HFFc6 (cell line): Measurements from ENCODE around the gene LHFPL5. TPM values are rescaled to one million over a fixed set of nuclear protein-coding genes. Genes with fewer than 3 reads are reported as not detected.

Source experiments
- DNase-seq: peaks from one replicate; pipeline ENCODE4 v3.0.0-alpha.2; 2018
- H3K27ac Mint-ChIP-seq: 2 replicates; pipeline ENCODE4 v1.8.0; 2020; ENCODE audit warnings: mild to moderate bottlenecking, mixed read lengths
- H3K27me3 Mint-ChIP-seq: 2 replicates; pipeline ENCODE4 v1.8.0; 2021; ENCODE audit warnings: mild to moderate bottlenecking, moderate library complexity, mixed read lengths; ENCODE audit not compliant: insufficient read depth
- H3K36me3 Mint-ChIP-seq: 2 replicates; pipeline ENCODE4 v1.8.0; 2021; ENCODE audit warnings: low read depth, mixed read lengths
- H3K4me1 Mint-ChIP-seq: 2 replicates; pipeline ENCODE4 v1.8.0; 2020; ENCODE audit warnings: low read depth, mixed read lengths
- H3K4me3 Mint-ChIP-seq: 2 replicates; pipeline ENCODE4 v1.8.0; 2020; ENCODE audit warnings: mild to moderate bottlenecking, moderate library complexity, mixed read lengths
- H3K9me3 Mint-ChIP-seq: 2 replicates; pipeline ENCODE4 v1.8.0; 2020; ENCODE audit warnings: mild to moderate bottlenecking, mixed read lengths
- total RNA-seq, 6 experiments: library from RNA; stranded (reverse); fragmentation: NEBNext Ultra II Directional; extraction: Animal tissue kit (Norgen Biotek cat#: 25700); gene quantifications; 2 replicates in 1 of 6; 3 replicates in 5 of 6; pipeline ENCODE4 v1.2.3, GENCODE V29; 2021
- TF ChIP-seq, protein P1 (sequence below): fragments of 200-600 bp; sonication (generic); IDR thresholded peaks from 2 replicates; pipeline ENCODE4 v1.5.0; 2021; ENCODE audit warnings: antibody characterized with exemption, mild to moderate bottlenecking

The LHFPL5 gene
- total RNA-seq, 6 experiments from 2014 or later, result not detected

DNA sequence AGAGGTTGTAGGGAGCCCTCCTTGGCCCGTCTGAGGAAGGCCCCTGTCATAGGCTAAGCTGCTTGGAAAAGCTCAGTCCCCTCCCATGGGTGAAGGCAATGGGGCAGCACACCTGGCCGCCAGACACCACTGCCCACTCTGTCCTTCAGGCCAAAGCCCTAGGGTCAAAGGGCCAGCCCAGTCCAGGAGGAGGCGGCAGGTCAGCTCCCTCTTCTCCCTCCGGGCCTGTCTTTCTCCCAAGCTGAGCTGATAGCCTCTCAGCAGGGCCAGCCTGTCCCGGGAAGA is 33.9 kb upstream of the LHFPL5 start:
- TF ChIP-seq, protein P1, sequence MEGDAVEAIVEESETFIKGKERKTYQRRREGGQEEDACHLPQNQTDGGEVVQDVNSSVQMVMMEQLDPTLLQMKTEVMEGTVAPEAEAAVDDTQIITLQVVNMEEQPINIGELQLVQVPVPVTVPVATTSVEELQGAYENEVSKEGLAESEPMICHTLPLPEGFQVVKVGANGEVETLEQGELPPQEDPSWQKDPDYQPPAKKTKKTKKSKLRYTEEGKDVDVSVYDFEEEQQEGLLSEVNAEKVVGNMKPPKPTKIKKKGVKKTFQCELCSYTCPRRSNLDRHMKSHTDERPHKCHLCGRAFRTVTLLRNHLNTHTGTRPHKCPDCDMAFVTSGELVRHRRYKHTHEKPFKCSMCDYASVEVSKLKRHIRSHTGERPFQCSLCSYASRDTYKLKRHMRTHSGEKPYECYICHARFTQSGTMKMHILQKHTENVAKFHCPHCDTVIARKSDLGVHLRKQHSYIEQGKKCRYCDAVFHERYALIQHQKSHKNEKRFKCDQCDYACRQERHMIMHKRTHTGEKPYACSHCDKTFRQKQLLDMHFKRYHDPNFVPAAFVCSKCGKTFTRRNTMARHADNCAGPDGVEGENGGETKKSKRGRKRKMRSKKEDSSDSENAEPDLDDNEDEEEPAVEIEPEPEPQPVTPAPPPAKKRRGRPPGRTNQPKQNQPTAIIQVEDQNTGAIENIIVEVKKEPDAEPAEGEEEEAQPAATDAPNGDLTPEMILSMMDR, result no peak

DNA sequence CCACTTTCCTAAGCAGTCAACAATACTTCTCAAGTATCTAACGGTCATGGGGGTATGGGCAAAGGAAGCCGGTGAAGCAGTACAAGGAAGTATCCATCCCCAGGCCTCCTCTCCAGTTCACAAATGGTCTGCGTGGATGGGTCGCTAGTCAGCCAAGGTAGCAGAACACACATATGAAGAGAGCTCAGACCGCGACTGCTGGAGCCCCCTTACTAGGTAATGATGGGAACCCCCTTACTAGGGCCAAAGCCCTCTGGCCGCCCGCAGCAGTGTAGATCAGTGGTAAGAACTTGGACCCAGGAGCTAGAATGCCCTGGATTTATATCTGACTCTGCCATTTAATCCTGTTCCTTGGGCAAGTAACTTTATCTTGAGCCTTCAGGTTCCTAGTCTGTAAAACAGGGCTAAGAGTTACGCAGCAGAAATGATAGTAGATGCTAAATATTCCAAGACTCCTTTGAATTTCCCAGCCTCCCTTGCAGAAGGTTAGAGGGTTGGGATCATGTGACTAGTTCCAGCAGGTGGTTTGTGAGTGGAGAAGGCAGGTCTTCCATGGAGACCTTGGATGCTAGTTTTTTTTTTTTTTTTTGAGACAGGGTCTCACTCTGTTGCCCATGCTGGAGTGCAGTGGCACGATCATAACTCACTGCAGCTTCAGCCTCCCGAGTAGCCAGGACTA is 30.9 kb upstream of the LHFPL5 start:
- H3K36me3 Mint-ChIP-seq, result no peaks in the 10 kb centered on the region
- no peaks in the 10 kb centered on the region for H3K9me3 Mint-ChIP-seq
- H3K27ac Mint-ChIP-seq, result no peak overlapping the region
- H3K4me1 Mint-ChIP-seq, result no peaks in the 10 kb centered on the region
- peaks cover 33% of the 10 kb centered on the region for H3K27me3 Mint-ChIP-seq
- DNase-seq, result no peak
- TF ChIP-seq, protein P1, result no peak
- H3K4me3 Mint-ChIP-seq, result no peak overlapping the region

More for the DNA sequence above, 33.9 kb upstream of the LHFPL5 start:
- DNase-seq, result no peak
- H3K27me3 Mint-ChIP-seq, result peaks cover 16% of the 10 kb centered on the region
- no peaks in the 10 kb centered on the region for H3K9me3 Mint-ChIP-seq
- H3K4me3 Mint-ChIP-seq, result no peak overlapping the region
- no peak overlapping the region for H3K27ac Mint-ChIP-seq
- H3K4me1 Mint-ChIP-seq, result no peaks in the 10 kb centered on the region
- no peaks in the 10 kb centered on the region for H3K36me3 Mint-ChIP-seq

DNA sequence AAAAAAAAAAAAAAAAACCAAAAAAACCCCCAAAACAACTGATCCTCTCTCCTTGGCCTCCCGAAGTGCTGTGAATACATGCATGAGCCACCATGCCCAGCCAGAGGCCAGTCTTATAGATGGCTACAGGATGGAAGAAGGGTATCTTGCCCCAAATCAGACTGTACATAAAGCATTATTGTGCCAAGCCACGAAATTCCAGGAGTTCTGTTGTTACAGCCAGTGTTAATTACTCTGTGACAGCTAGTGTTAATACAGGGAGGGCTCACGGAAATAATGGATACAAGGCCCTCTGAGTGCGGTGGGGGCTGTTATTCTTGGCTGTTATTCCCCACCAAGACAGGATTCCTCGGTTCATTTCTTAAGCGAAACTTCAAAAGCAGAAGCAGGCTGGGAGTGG is 30.1 kb upstream of the LHFPL5 start:
- DNase-seq, result no peak
- no peak overlapping the region for H3K4me3 Mint-ChIP-seq
- H3K27ac Mint-ChIP-seq, result no peak overlapping the region
- no peaks in the 10 kb centered on the region for H3K36me3 Mint-ChIP-seq
- TF ChIP-seq, protein P1, result no peak
- no peaks in the 10 kb centered on the region for H3K4me1 Mint-ChIP-seq
- no peaks in the 10 kb centered on the region for H3K9me3 Mint-ChIP-seq
- H3K27me3 Mint-ChIP-seq, result peaks cover 36% of the 10 kb centered on the region

DNA sequence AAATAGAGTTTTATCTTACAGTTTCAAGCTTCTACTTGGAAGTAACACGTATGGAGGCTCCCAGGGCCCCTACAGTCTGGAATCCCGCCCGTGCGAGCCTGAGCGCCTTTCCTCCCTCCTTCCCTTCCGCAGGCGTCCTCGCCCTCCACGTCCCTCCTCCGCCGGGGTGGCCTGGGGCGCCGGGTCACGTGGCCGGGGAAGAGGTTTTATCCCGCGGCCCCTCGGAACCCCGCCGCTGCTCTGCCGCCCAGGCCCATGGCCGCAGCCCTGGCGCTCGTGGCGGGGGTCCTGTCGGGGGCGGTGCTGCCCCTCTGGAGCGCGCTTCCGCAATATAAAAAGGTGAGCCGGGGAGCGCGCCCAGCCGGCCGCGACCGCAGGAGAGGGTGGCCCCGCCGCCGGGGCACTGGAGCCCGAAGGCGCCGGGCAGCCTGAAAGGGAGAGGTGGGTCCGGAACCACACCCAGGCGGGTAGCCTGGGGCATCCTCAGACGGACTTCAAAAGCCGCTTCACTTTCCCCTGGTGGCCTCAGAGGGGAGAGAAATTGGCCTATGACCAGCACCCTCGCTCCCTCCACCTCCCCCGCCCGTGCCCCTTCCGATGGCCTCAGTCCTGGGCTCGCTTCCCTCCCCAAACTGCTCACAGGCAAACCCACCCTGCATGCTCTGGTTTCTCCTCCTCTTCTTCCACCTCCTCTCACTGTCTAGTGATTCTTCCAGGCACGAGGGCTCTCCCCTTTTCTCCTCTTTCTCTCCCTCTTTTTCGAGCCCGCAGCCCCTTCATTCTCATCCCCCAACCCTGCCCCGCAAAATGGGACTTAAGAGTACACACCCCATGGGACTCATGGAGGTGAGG is 28.6 kb upstream of the LHFPL5 start, which contains the start of gene CLPSL2:
CLPSL2 (plus strand) TSS at position 235 of the 852 bp plus-strand sequence; CDS start at position 256, 21 bp downstream.
- Mint-ChIP-seq H3K27me3 (peaks cover 35% of the 10 kb centered on the region), H3K9me3 (no peaks in the 10 kb centered on the region), H3K4me1 (no peaks in the 10 kb centered on the region), H3K4me3 (no peak within 1 kb of the TSS), H3K36me3 (no peaks in the 10 kb centered on the region), H3K27ac (no peak within 1 kb of the TSS)
- TF ChIP-seq, protein P1, result no peak
- DNase-seq, result no peak

DNA sequence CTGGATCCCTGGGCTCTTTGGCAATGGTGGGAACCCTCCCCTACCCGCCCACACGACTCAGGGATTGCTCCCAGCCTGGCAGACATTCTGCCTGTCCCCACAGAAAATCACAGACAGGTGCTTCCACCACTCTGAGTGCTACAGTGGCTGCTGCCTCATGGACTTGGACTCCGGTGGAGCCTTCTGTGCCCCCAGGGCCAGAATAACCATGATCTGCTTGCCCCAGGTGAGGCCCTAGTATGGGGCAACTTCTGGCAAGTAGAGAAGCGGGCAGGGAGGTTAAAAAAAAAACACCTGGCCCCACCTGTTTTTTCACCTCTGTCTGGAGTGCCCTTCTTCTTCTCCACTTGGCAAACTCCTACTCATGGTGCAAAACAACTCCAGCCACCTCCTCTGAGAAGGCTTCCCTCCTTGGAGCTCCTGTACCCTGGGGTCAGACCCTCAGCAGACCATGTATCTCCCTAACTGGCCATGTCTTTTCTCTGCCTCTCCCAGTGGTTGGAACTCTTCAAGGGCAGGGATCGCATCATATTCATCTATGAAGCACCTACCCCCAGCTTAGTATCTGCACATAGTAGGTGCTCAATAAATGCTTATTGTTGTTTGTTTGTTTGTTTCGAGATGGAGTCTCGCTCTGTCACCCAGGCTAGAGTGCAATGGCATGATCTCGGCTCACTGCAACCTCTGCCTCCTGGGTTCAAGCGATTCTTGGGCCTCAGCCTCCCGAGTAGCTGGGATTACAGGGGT is 27.6 kb upstream of the LHFPL5 start:
- Mint-ChIP-seq H3K4me1 (no peaks in the 10 kb centered on the region), H3K4me3 (no peak overlapping the region), H3K27ac (no peak overlapping the region), H3K27me3 (peaks cover 37% of the 10 kb centered on the region), H3K36me3 (no peaks in the 10 kb centered on the region), H3K9me3 (no peaks in the 10 kb centered on the region)
- no peak for DNase-seq
- TF ChIP-seq, protein P1, result no peak
